Activated B cell treated with CpG ODN at 0.5 μM for 24 hours (primary cell): Measurements from ENCODE around the gene CLK4. TPM values are rescaled to one million over a fixed set of nuclear protein-coding genes. Genes with fewer than 3 reads are reported as not detected.

Experiments used
- ATAC-seq: fragments of 200-7000 bp; cut with Tn5 transposase; one replicate; pipeline ENCODE4 v1.10.0; 2021; ENCODE audit warnings: low read depth, mild to moderate bottlenecking, moderate library complexity
- CTCF ChIA-PET: fragments of 350-600 bp; sonication (Branson Sonifier 250); formaldehyde crosslinking; loops from one replicate; lab custom pipeline; 2021; ENCODE audit warnings: antibody characterized with exemption; lab: Charles Lee
- POLR2A ChIA-PET: fragments of 350-600 bp; sonication (Branson Sonifier 250); formaldehyde crosslinking; loops from one replicate; lab custom pipeline; 2021; ENCODE audit warnings: antibody characterized with exemption; lab: Charles Lee
- DNase-seq: peaks from one replicate; pipeline ENCODE4 v3.0.0; 2022
- H3K27ac Mint-ChIP-seq: one replicate; pipeline ENCODE4 v1.8.0; 2020; ENCODE audit warnings: mixed read lengths
- H3K27me3 Mint-ChIP-seq: one replicate; pipeline ENCODE4 v1.8.0; 2021; ENCODE audit warnings: mixed read lengths
- H3K36me3 Mint-ChIP-seq: one replicate; pipeline ENCODE4 v1.8.0; 2021; ENCODE audit warnings: low read depth, mixed read lengths
- H3K4me1 Mint-ChIP-seq: one replicate; pipeline ENCODE4 v1.8.0; 2021; ENCODE audit warnings: mixed read lengths
- H3K4me3 Mint-ChIP-seq: one replicate; pipeline ENCODE4 v1.8.0; 2020; ENCODE audit warnings: mild to moderate bottlenecking, mixed read lengths
- H3K9me3 Mint-ChIP-seq: one replicate; pipeline ENCODE4 v1.8.0; 2020; ENCODE audit warnings: mixed read lengths
- CTCF ChIP-seq: fragments of 200-600 bp; IDR thresholded peaks from one replicate; pipeline ENCODE4 v1.8.0; 2022; ENCODE audit warnings: antibody characterized with exemption, mild to moderate bottlenecking
- intact Hi-C: fragments of 100-400 bp; cut with micrococcal nuclease; formaldehyde crosslinking; loops from one replicate; pipeline ENCODE4 v1.15.1; 2024
- total RNA-seq: library from RNA; stranded (reverse); gene quantifications from 2 replicates; pipeline ENCODE4 v1.2.3, GENCODE V29; 2022

The CLK4 gene
- total RNA-seq, 1 donor from 2014 or later, result 65.3 TPM

- H3K4me1 Mint-ChIP-seq, result peaks cover 4% of the 10 kb centered on the region
- ATAC-seq, result no peak
- intact Hi-C loops, result no loop called here
These were observed 44.8 kb upstream of the CLK4 start for GRCh38 chr5:178671602-178672144.

GRCh38 chr5:178670351-178670885 lies 43.6 kb upstream of the CLK4 start:
- CTCF ChIA-PET, result no interaction called here

More at GRCh38 chr5:178671602-178672144, 44.8 kb upstream of the CLK4 start:
- no peaks in the 10 kb centered on the region for H3K36me3 Mint-ChIP-seq
- ChIA-PET POLR2A (no interaction called here), CTCF (no interaction called here)
- no peak for DNase-seq
- TF ChIP-seq CTCF, result no peak
- H3K4me3 Mint-ChIP-seq, result no peak overlapping the region
- H3K27me3 Mint-ChIP-seq, result peaks cover 5% of the 10 kb centered on the region
- no peaks in the 10 kb centered on the region for H3K9me3 Mint-ChIP-seq
- no peak overlapping the region for H3K27ac Mint-ChIP-seq

GRCh38 chr5:178668579-178668978 lies 41.7 kb upstream of the CLK4 start:
- DNase-seq (no peak), ATAC-seq (no peak)
- TF ChIP-seq CTCF, result no peak
- POLR2A ChIA-PET, result interaction anchor here (0.6 kb wide), 2 partner anchors 54 to 839 kb away, joined by 3 to 6 read pairs; no protein-coding TSS in a partner anchor
- CTCF ChIA-PET, result no interaction called here
- no peak overlapping the region for H3K27ac Mint-ChIP-seq
- no peaks in the 10 kb centered on the region for H3K36me3 Mint-ChIP-seq
- intact Hi-C loops, result no loop called here
- peaks cover 5% of the 10 kb centered on the region for H3K27me3 Mint-ChIP-seq
- H3K9me3 Mint-ChIP-seq, result no peaks in the 10 kb centered on the region
- peaks cover 4% of the 10 kb centered on the region for H3K4me1 Mint-ChIP-seq
- H3K4me3 Mint-ChIP-seq, result no peak overlapping the region

More at GRCh38 chr5:178670351-178670885, 43.6 kb upstream of the CLK4 start:
- H3K4me1 Mint-ChIP-seq, result peaks cover 4% of the 10 kb centered on the region
- no peaks in the 10 kb centered on the region for H3K9me3 Mint-ChIP-seq
- no peak overlapping the region for H3K27ac Mint-ChIP-seq
- no peaks in the 10 kb centered on the region for H3K36me3 Mint-ChIP-seq
- DNase-seq (no peak), ATAC-seq (no peak)
- peaks cover 5% of the 10 kb centered on the region for H3K27me3 Mint-ChIP-seq
- no peak overlapping the region for H3K4me3 Mint-ChIP-seq
- intact Hi-C loops, result no loop called here
- POLR2A ChIA-PET, result no interaction called here
- no peak for TF ChIP-seq CTCF

GRCh38 chr5:178667688-178668087 lies 40.8 kb upstream of the CLK4 start:
- DNase-seq, result no peak
- no peak overlapping the region for H3K27ac Mint-ChIP-seq
- TF ChIP-seq CTCF, result no peak
- POLR2A ChIA-PET, result no interaction called here
- H3K9me3 Mint-ChIP-seq, result no peaks in the 10 kb centered on the region
- no peak overlapping the region for H3K4me3 Mint-ChIP-seq
- H3K36me3 Mint-ChIP-seq, result no peaks in the 10 kb centered on the region
- peaks cover 3% of the 10 kb centered on the region for H3K4me1 Mint-ChIP-seq
- H3K27me3 Mint-ChIP-seq, result peaks cover 7% of the 10 kb centered on the region
- CTCF ChIA-PET, result no interaction called here
- ATAC-seq, result no peak
- intact Hi-C loops, result no loop called here

- POLR2A ChIA-PET, result no interaction called here
- H3K27ac Mint-ChIP-seq, result no peak overlapping the region
- no peaks in the 10 kb centered on the region for H3K4me1 Mint-ChIP-seq
- H3K27me3 Mint-ChIP-seq, result peaks cover 7% of the 10 kb centered on the region
- TF ChIP-seq CTCF, result no peak
- no peak for DNase-seq
- no peaks in the 10 kb centered on the region for H3K36me3 Mint-ChIP-seq
- no peak for ATAC-seq
- no peaks in the 10 kb centered on the region for H3K9me3 Mint-ChIP-seq
- intact Hi-C loops, result no loop called here
- no peak overlapping the region for H3K4me3 Mint-ChIP-seq
- CTCF ChIA-PET, result no interaction called here
These were observed 40.3 kb upstream of the CLK4 start for GRCh38 chr5:178667101-178667500.
